Measurements from ENCODE around the gene VSIR. TPM values are rescaled to one million over a fixed set of nuclear protein-coding genes. Genes with fewer than 3 reads are reported as not detected.

VSIR gene
- total RNA-seq, 1 donor from 2014 or later, result 2.9 TPM

- Mint-ChIP-seq H3K36me3 (ENCODE audit: low read depth, unreplicated experiment) (no peaks in the 10 kb centered on the region), H3K9me3 (ENCODE audit: unreplicated experiment) (no peaks in the 10 kb centered on the region), H3K4me1 (ENCODE audit: low read depth, unreplicated experiment) (no peaks in the 10 kb centered on the region), H3K4me3 (ENCODE audit: unreplicated experiment) (no peak overlapping the region), H3K27ac (ENCODE audit: unreplicated experiment) (no peak overlapping the region), H3K27me3 (ENCODE audit: low read depth, unreplicated experiment) (peaks cover 29% of the 10 kb centered on the region)
- FAIRE-seq (no peak), DNase-seq (ENCODE audit: low read depth) (no peak)
- no peak overlapping the region for H2AFZ ChIP-seq (ENCODE audit: low read depth, low read length)
- no peaks in the 10 kb centered on the region for H3K9me3 ChIP-seq (ENCODE audit: insufficient read depth, low read depth, low read length)
- H4K20me1 ChIP-seq (ENCODE audit: insufficient read depth, low read length), result peaks cover 16% of the 10 kb centered on the region
- no peak overlapping the region for H3K9ac ChIP-seq (ENCODE audit: low read length)
- H3K4me1 ChIP-seq (ENCODE audit: insufficient read depth, low read length), result no peaks in the 10 kb centered on the region
- H3K27me3 ChIP-seq (ENCODE audit: insufficient read depth, low read length), result peaks cover 15% of the 10 kb centered on the region
- no peak overlapping the region for H3K4me3 ChIP-seq (ENCODE audit: insufficient read depth, low read depth, low read length)
- H3K36me3 ChIP-seq (ENCODE audit: insufficient read depth, low read length), result no peaks in the 10 kb centered on the region
- H3K4me2 ChIP-seq (ENCODE audit: low read length), result no peak overlapping the region
- H3K27ac ChIP-seq (ENCODE audit: low read depth, low read length), result no peak overlapping the region
- H3K79me2 ChIP-seq (ENCODE audit: insufficient read depth, low read length), result no peaks in the 10 kb centered on the region
- TF ChIP-seq CTCF (IDR thresholded peaks at IDR 0.05; ENCODE audit: insufficient read depth, low read depth, low read length) (no peak), EZH2 (IDR thresholded peaks at IDR 0.05; ENCODE audit: insufficient read depth, low read length) (no peak)
Measured at GRCh38 chr10:71807557-71808510, 34.5 kb upstream of the VSIR start.

- no peaks in the 10 kb centered on the region for H3K4me1 ChIP-seq (ENCODE audit: insufficient read depth, low read length)
- no peaks in the 10 kb centered on the region for H3K79me2 ChIP-seq (ENCODE audit: insufficient read depth, low read length)
- H3K27me3 ChIP-seq (ENCODE audit: insufficient read depth, low read length), result peaks cover 15% of the 10 kb centered on the region
- H3K9ac ChIP-seq (ENCODE audit: low read length), result no peak overlapping the region
- Mint-ChIP-seq H3K9me3 (ENCODE audit: unreplicated experiment) (no peaks in the 10 kb centered on the region), H3K27ac (ENCODE audit: unreplicated experiment) (no peak overlapping the region), H3K36me3 (ENCODE audit: low read depth, unreplicated experiment) (no peaks in the 10 kb centered on the region), H3K27me3 (ENCODE audit: low read depth, unreplicated experiment) (peaks cover 31% of the 10 kb centered on the region), H3K4me1 (ENCODE audit: low read depth, unreplicated experiment) (no peaks in the 10 kb centered on the region), H3K4me3 (ENCODE audit: unreplicated experiment) (no peak overlapping the region)
- peaks cover 10% of the 10 kb centered on the region for H4K20me1 ChIP-seq (ENCODE audit: insufficient read depth, low read length)
- H3K4me3 ChIP-seq (ENCODE audit: insufficient read depth, low read depth, low read length), result no peak overlapping the region
- H3K9me3 ChIP-seq (ENCODE audit: insufficient read depth, low read depth, low read length), result no peaks in the 10 kb centered on the region
- no peak for TF ChIP-seq EZH2 (IDR thresholded peaks at IDR 0.05; ENCODE audit: insufficient read depth, low read length)
- no peak for TF ChIP-seq CTCF (IDR thresholded peaks at IDR 0.05; ENCODE audit: insufficient read depth, low read depth, low read length)
- no peak overlapping the region for H3K27ac ChIP-seq (ENCODE audit: low read depth, low read length)
- H2AFZ ChIP-seq (ENCODE audit: low read depth, low read length), result no peak overlapping the region
- no peak for DNase-seq (ENCODE audit: low read depth)
- no peaks in the 10 kb centered on the region for H3K36me3 ChIP-seq (ENCODE audit: insufficient read depth, low read length)
- no peak for FAIRE-seq
- H3K4me2 ChIP-seq (ENCODE audit: low read length), result no peak overlapping the region
Measured at GRCh38 chr10:71806704-71807556, 33.6 kb upstream of the VSIR start.

Data from astrocyte (in vitro differentiated cells and primary cell).